Spleen (tissue), 3 donors: ENCODE results near the gene GLIPR1L2.

Experiments used
- POLR2A ChIP-seq, 3 donors: fragments of 450-650 bp; IDR thresholded peaks; one replicate each; pipeline ENCODE4 v1.5.1; 2017; ENCODE audit warnings: antibody characterized with exemption in 3 of 3, mild to moderate bottlenecking in 1 of 3
- POLR2AphosphoS5 ChIP-seq, 3 donors: sonication (generic); formaldehyde crosslinking; IDR thresholded peaks; one replicate each; pipeline ENCODE4 v1.5.1; 2017; ENCODE audit warnings: antibody characterized with exemption in 3 of 3

- TF ChIP-seq POLR2AphosphoS5 (IDR thresholded peaks at IDR 0.05) = no peak
- TF ChIP-seq POLR2A (IDR thresholded peaks at IDR 0.05) = no peak
Observed at GRCh38 chr12:75437564-75437963, 46.7 kb downstream of the GLIPR1L2 start.
